A549 treated with AZD2906 at 1 μM for 4 hours (cell line): ENCODE results near the gene KLHL18. TPM values are rescaled to one million over a fixed set of nuclear protein-coding genes. Genes with fewer than 3 reads are reported as not detected.

Experiments
- total RNA-seq: library from RNA; stranded (reverse); fragments of 200-300 nt; extraction: Qiagen RNA extraction; gene quantifications from 5 replicates; pipeline ENCODE4 v1.2.3, GENCODE V29; 2022

The KLHL18 gene
- total RNA-seq: 18.0 to 19.5 TPM (median 18.9 TPM) in 5 replicates

GRCh38 chr3:47282424-47283192, at the start of gene KLHL18, which contains the start of gene KIF9:
Gene KLHL18 (plus strand): TSS chr3:47282944. CDS start chr3:47282966, 22 bp downstream.
Gene KIF9 (minus strand): TSS chr3:47282799. CDS start chr3:47277374, 5,425 bp downstream.

GRCh38 chr3:47380601-47381316, 98.0 kb downstream of the KLHL18 start, which contains the start of gene PTPN23:
Gene PTPN23 (plus strand): TSS chr3:47381021. CDS start chr3:47381097, 76 bp downstream.

Other genes with a start within 250 kb of the KLHL18 start
- gene SETD2, start 118.8 kb upstream of the KLHL18 start, total RNA-seq: 15.9 to 25.6 TPM (median 17.4 TPM) in 5 replicates
- 15.5 to 21.6 TPM (median 19.5 TPM) in 5 replicates for gene KIF9, start 145 bp upstream of the KLHL18 start, total RNA-seq
- 18.0 to 23.0 TPM (median 21.6 TPM) in 5 replicates for gene PTPN23, start 98.1 kb downstream of the KLHL18 start, total RNA-seq
- gene SCAP, start 193.0 kb downstream of the KLHL18 start, total RNA-seq: 22.0 to 30.1 TPM (median 27.4 TPM) in 5 replicates
- gene ELP6, start 230.8 kb downstream of the KLHL18 start, total RNA-seq: 25.0 to 30.6 TPM (median 28.0 TPM) in 5 replicates